Thoracic aorta (tissue), 2 donors: ENCODE results near the gene MINDY2. TPM values are rescaled to one million over a fixed set of nuclear protein-coding genes. Genes with fewer than 3 reads are reported as not detected.

ENCODE experiments used
- ATAC-seq: fragments of 150-250 bp; one replicate; pipeline ENCODE4 v1.8.0; 2017; ENCODE audit warnings: low read depth; ENCODE audit not compliant: insufficient number of reproducible peaks, low FRiP score
- DNase-seq: peaks from one replicate; pipeline ENCODE4 v3.0.0-alpha.2; 2020; ENCODE audit warnings: low spot score
- H3K27ac ChIP-seq, 2 donors: fragments of 200-600 bp; sonication (generic); 1 replicate in 1 of 2; 2 replicates in 1 of 2; pipeline ENCODE4 v1.5.1; 2016; ENCODE audit warnings: mild to moderate bottlenecking in 2 of 2, moderate library complexity in 2 of 2
- H3K27me3 ChIP-seq: fragments of 200-600 bp; sonication (generic); replicated peaks from 2 replicates; pipeline ENCODE4 v1.6.0; 2016; ENCODE audit warnings: mild to moderate bottlenecking; ENCODE audit not compliant: insufficient read depth
- H3K36me3 ChIP-seq: fragments of 200-600 bp; sonication (generic); one replicate; pipeline ENCODE4 v1.5.1; 2016
- H3K4me1 ChIP-seq, 2 donors: fragments of 200-600 bp; sonication (generic); 1 replicate in 1 of 2; 2 replicates in 1 of 2; pipeline versions ENCODE4 v1.5.1 to v1.6.0; 2016; ENCODE audit warnings: low read depth in 2 of 2, mild to moderate bottlenecking in 1 of 2; ENCODE audit not compliant: control insufficient read depth in 1 of 2
- H3K4me3 ChIP-seq: fragments of 200-600 bp; sonication (generic); 2 replicates; pipeline ENCODE4 v1.5.1; 2016; ENCODE audit warnings: mild to moderate bottlenecking
- H3K9me3 ChIP-seq: fragments of 200-600 bp; sonication (generic); 2 replicates; pipeline ENCODE4 v1.5.1; 2016
- CTCF ChIP-seq: fragments of 200-600 bp; sonication (generic); IDR thresholded peaks from one replicate; pipeline ENCODE4 v1.5.1; 2019; ENCODE audit warnings: antibody characterized with exemption
- total RNA-seq, 2 donors: library from RNA; depleted of rRNA; stranded (reverse); fragments of >200 nt; gene quantifications; one replicate each; pipeline versions ENCODE4 v1.1.0 to v1.2.3, GENCODE V29; 2016

Gene MINDY2
- total RNA-seq, 2 donors from 2014 or later = 32.0 to 39.4 TPM

GRCh38 chr15:58862326-58862725 is 91.2 kb downstream of the MINDY2 start:
- Histone ChIP-seq H3K36me3 (no peaks in the 10 kb centered on the region), H3K4me1 (peaks cover 0 to 10% of the 10 kb centered on the region in 2 donors), H3K4me3 (no peak overlapping the region), H3K27ac (no peak overlapping the region), H3K9me3 (no peaks in the 10 kb centered on the region), H3K27me3 (no peaks in the 10 kb centered on the region)
- DNase-seq = no peak
- no peak for ATAC-seq
- no peak for TF ChIP-seq CTCF

GRCh38 chr15:58864602-58865424 is 93.7 kb downstream of the MINDY2 start:
- peaks cover 0 to 10% of the 10 kb centered on the region in 2 donors for H3K4me1 ChIP-seq
- no peaks in the 10 kb centered on the region for H3K36me3 ChIP-seq
- ATAC-seq = no peak
- H3K27me3 ChIP-seq = no peaks in the 10 kb centered on the region
- H3K4me3 ChIP-seq = peak overlapping the region; percentile 64
- H3K9me3 ChIP-seq = no peaks in the 10 kb centered on the region
- no peak overlapping the region for H3K27ac ChIP-seq
- no peak for DNase-seq
- TF ChIP-seq CTCF = no peak

GRCh38 chr15:58865425-58865880 is 94.4 kb downstream of the MINDY2 start:
- H3K4me3 ChIP-seq = peak overlapping the region; percentile 64
- H3K4me1 ChIP-seq = peaks cover 0 to 10% of the 10 kb centered on the region in 2 donors
- no peaks in the 10 kb centered on the region for H3K27me3 ChIP-seq
- no peak for DNase-seq
- H3K36me3 ChIP-seq = no peaks in the 10 kb centered on the region
- no peak for TF ChIP-seq CTCF
- no peaks in the 10 kb centered on the region for H3K9me3 ChIP-seq
- ATAC-seq = no peak
- no peak overlapping the region for H3K27ac ChIP-seq

- no peak overlapping the region for H3K27ac ChIP-seq
- peaks cover 0 to 10% of the 10 kb centered on the region in 2 donors for H3K4me1 ChIP-seq
- H3K27me3 ChIP-seq = no peaks in the 10 kb centered on the region
- ATAC-seq (no peak), DNase-seq (no peak)
- no peak overlapping the region for H3K4me3 ChIP-seq
- no peaks in the 10 kb centered on the region for H3K9me3 ChIP-seq
- H3K36me3 ChIP-seq = no peaks in the 10 kb centered on the region
- TF ChIP-seq CTCF = no peak
These were observed 96.8 kb downstream of the MINDY2 start for GRCh38 chr15:58867926-58868325.

- Histone ChIP-seq H3K9me3 (no peaks in the 10 kb centered on the region), H3K27ac (no peak overlapping the region), H3K4me3 (no peak overlapping the region), H3K4me1 (no peaks in the 10 kb centered on the region), H3K36me3 (no peaks in the 10 kb centered on the region), H3K27me3 (no peaks in the 10 kb centered on the region)
- DNase-seq = no peak
- ATAC-seq = no peak
- no peak for TF ChIP-seq CTCF
These were observed 99.3 kb downstream of the MINDY2 start for GRCh38 chr15:58870451-58870850.
